Prostate gland (tissue), 2 donors: ENCODE data around the gene RIT2.

Experiments used
- POLR2A ChIP-seq: fragments of 450-650 bp; IDR thresholded peaks from one replicate; pipeline ENCODE4 v1.6.1; 2016; ENCODE audit warnings: antibody characterized with exemption, mild to moderate bottlenecking
- TF ChIP-seq, protein P1 (sequence below), 4 experiments: fragments of 200-600 bp in 2 of 4; fragments of 450-650 bp in 2 of 4; sonication (generic) in 2 of 4; IDR thresholded peaks; 1 replicate in 3 of 4; 2 replicates in 1 of 4; pipeline ENCODE4 v1.5.1; 2016 to 2019; ENCODE audit warnings: antibody characterized with exemption in 4 of 4, mild to moderate bottlenecking in 2 of 4, moderate library complexity in 2 of 4

DNA sequence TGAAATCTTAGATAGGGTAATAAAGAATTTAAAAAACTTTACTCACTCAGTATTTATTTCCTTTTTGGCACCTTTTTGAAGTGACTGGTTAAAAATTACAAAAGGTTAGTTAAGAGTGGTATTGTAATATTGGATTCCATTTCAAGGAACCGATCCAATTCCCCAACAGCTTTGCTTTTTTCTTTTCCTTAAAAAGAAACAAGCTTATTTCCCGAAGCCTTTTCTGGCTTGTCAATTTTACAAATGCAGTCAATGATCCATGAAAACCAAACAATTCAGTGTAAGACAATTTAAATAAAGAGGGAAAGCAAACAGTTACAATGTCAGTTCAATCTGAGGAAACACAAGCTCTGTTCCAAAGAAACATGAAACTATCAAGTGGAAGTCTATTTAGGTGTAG lies 200.2 kb downstream of the RIT2 start:
- TF ChIP-seq, protein P1, sequence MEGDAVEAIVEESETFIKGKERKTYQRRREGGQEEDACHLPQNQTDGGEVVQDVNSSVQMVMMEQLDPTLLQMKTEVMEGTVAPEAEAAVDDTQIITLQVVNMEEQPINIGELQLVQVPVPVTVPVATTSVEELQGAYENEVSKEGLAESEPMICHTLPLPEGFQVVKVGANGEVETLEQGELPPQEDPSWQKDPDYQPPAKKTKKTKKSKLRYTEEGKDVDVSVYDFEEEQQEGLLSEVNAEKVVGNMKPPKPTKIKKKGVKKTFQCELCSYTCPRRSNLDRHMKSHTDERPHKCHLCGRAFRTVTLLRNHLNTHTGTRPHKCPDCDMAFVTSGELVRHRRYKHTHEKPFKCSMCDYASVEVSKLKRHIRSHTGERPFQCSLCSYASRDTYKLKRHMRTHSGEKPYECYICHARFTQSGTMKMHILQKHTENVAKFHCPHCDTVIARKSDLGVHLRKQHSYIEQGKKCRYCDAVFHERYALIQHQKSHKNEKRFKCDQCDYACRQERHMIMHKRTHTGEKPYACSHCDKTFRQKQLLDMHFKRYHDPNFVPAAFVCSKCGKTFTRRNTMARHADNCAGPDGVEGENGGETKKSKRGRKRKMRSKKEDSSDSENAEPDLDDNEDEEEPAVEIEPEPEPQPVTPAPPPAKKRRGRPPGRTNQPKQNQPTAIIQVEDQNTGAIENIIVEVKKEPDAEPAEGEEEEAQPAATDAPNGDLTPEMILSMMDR (IDR thresholded peaks at IDR 0.05), result no peak
- TF ChIP-seq POLR2A, result no peak
